GM12872 (cell line): ENCODE data around the gene TBC1D22A.

ENCODE experiments used
- CTCF ChIP-seq: IDR thresholded peaks from 3 replicates; pipeline ENCODE4 v1.5.1; 2011; ENCODE audit warnings: low read depth, mild to moderate bottlenecking, low read length, moderate library complexity; ENCODE audit not compliant: insufficient read depth

The TBC1D22A gene

GRCh38 chr22:46752286-46752987, 10.0 kb upstream of the TBC1D22A start:
- no peak for TF ChIP-seq CTCF

DNA sequence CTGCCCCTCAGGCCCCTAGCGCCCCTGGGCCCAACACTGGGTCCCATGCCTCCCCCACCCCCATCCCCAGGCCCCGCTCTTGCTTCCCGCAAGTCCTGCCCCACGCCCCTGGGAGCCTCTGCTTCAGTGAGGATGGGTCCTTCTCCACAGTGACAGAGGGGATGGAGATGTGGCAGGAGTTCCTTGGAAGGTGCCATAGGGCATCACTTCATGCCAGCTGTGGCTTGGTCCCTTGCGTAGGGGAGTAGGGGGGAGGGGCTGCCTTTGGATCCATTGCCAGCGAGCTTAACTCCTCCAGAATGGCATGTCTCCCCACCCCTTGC, 9.5 kb upstream of the TBC1D22A start:
- TF ChIP-seq CTCF: no peak

DNA sequence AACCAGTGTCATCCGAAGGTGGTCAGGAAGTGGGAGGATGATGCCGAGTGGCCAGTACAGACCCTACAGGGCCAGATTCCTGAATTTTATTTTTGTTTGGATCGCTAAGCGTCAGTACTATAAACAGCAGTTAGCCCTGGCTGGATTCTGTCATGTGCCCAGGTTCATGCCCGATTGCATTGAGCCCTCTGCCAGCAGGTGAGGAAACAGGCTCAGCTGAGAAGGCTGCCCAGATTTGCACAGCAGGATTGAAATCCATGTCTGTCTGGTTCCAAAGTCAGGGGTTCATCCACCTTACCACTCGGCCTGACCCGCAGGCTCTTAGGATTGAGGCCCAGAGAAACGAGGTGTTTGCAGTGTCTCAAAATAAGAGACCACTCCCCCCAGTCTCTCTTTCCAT, 9.1 kb upstream of the TBC1D22A start:
- TF ChIP-seq CTCF: no peak

GRCh38 chr22:46753761-46754109, 8.7 kb upstream of the TBC1D22A start:
- no peak for TF ChIP-seq CTCF

DNA sequence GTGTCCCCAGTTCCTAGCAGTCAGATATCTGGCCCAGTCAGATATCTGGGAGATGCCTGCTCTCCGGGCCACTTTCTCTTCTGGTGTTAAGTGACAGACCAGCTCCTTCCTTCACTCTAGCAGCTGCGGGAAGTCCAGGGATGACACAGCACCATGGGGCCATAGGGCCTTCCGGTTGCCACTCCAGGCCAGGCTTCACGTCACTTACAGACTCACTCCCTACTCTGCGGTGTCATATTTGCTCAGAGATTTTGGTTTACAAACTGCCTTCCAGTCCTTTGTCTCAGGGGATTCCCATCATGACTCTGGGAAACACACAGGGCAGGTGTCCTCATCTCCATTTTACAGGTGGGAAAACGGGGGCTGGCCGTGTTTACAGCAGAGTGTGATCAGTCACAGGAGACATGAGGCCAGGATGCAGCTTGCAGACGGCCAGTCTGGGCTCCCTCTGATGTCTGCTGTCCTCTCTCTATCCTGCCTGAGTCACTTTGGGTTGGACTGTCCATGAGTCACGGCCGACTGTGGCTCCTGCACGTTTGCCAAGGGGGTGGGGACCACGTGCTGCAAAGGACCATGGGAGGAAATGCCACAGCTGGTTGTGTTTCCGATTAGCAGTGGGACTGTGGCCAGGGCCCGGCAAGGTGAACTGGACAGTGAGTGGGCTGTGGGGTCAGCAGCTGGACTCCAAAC, 8.2 kb upstream of the TBC1D22A start:
- TF ChIP-seq CTCF: no peak

DNA sequence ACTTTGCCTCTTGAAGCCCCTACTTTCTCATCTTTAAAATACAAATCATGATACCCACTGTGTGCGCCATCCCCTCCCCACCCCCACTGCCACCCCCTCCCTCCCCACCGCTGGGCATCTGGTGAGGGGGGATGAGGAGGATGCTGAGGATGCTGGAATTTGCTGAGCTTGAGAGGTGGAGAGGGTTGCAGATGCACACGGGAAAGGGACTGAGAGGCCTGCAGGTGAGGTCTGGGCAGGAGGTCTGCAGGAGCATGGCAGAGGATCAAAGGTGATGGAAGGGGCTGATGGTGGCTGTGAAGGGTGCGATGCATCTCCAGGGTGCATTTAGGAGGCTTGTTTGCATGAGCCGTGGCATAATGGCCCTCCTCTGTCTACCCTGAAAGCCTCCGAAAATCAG, 7.6 kb upstream of the TBC1D22A start:
- no peak for TF ChIP-seq CTCF

DNA sequence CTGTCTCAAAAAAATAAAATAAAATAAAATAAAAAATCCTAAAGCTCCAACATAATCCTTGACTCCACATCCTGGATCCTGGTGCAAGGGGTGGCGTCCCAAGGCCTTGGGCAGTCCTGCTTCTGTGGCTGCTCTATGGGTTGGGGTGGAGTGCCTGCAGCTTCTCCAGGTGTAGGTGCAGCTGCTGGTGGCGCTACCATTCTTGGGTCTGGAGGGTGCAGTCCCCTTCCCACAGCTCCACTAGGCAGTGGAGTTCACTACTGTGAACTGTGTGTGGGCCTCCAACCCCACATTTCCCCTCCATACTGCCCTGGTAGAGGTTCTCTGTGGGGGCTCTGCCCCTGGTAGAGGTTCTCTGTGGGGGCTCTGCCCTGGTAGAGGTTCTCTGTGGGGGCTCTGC, 6.9 kb upstream of the TBC1D22A start:
- no peak for TF ChIP-seq CTCF

DNA sequence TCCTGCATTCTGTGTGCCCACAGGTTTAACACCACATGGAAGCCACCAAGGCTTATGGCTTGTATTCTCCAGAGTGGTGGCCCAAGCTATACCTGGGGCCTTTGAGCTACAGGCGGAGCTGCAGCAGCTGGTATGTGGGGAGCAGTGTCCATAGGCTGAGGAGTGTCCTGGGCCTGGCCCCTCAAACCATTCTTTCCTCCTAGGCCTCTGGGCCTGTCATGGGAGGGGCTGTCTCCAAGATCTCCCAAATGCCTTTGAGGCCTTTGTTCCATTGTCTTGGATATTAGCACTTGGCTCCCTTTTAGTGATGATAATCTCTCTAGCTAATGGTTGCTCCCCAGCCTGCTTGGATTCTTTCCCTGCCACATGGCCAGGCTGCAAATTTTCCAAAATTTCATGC, 6.4 kb upstream of the TBC1D22A start:
- no peak for TF ChIP-seq CTCF
